SK-N-SH treated with all-trans-retinoic acid at 6 μM for 48 hours (cell line): ENCODE measurements around the gene CCDC73.

ENCODE experiments used
- CSRNP3 ChIP-seq: fragments of 250-450 bp; sonication (Bioruptor Pico); IDR thresholded peaks from 2 replicates; pipeline ENCODE4 v1.5.1; 2021; ENCODE audit warnings: mild to moderate bottlenecking, moderate library complexity
- ESRRG ChIP-seq: fragments of 250-450 bp; sonication (Bioruptor Pico); IDR thresholded peaks from 2 replicates; pipeline ENCODE4 v1.6.1; 2021; ENCODE audit warnings: mild to moderate bottlenecking
- PATZ1 ChIP-seq: fragments of 250-450 bp; sonication (Bioruptor Pico); IDR thresholded peaks from 2 replicates; pipeline ENCODE4 v1.8.0; 2020; ENCODE audit warnings: mild to moderate bottlenecking, moderate library complexity, borderline replicate concordance
- POU6F1 ChIP-seq: fragments of 250-450 bp; sonication (Bioruptor Pico); IDR thresholded peaks from 2 replicates; pipeline ENCODE4 v1.8.0; 2021; ENCODE audit warnings: low read depth, mild to moderate bottlenecking, moderate library complexity, borderline replicate concordance
- RARB ChIP-seq: fragments of 250-450 bp; sonication (Bioruptor Pico); IDR thresholded peaks from 2 replicates; pipeline ENCODE4 v1.8.0; 2021; ENCODE audit warnings: mild to moderate bottlenecking, moderate library complexity
- TOX ChIP-seq: fragments of 250-450 bp; sonication (Bioruptor Pico); IDR thresholded peaks from 2 replicates; pipeline ENCODE4 v1.8.0; 2021; ENCODE audit warnings: mild to moderate bottlenecking, moderate library complexity, borderline replicate concordance

- TF ChIP-seq PATZ1 (no peak), CSRNP3 (no peak), RARB (CRISPR knock-in tag) (no peak), POU6F1 (CRISPR knock-in tag) (no peak), TOX (no peak), ESRRG (no peak)
These were observed 212.9 kb downstream of the CCDC73 start for GRCh38 chr11:32581556-32581955.
